ENCODE data around the gene GRAMD4.

GRCh38 chr22:46628756-46629155 is 8.6 kb downstream of the GRAMD4 start:
- TF ChIP-seq EP300 (IDR thresholded peaks at IDR 0.05; ENCODE audit: low read depth) (no peak), CTCF (IDR thresholded peaks at IDR 0.05) (no peak)

All from transverse colon (tissue), 3 donors.